ENCODE data around the gene TIAM2. TPM values are rescaled to one million over a fixed set of nuclear protein-coding genes. Genes with fewer than 3 reads are reported as not detected.

Gene TIAM2
- total and polyA plus RNA-seq, 12 donors: 4.0 to 24.7 (median 8.8) TPM

DNA sequence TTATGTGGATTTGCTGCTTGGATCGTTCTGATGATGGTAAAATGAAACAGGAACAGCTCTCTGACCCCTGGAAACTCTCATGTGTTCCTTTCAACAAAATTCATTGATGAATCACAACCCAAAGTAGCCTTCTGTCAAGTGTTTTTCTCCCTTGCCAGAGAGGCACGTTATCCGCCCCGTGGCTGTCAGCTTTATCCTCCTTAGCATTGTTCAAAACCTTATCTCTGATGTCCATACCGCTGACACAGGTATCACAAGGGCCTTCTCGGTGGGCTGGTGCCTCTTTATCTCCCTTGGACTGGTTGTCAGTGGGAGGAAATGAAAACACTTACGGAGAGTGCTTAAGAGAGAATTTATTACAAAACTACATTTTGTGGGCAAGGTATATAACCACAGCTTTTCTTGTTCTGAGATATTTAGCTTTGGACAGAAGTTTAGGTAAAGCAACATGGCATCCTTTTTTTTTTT is 84.9 kb downstream of the TIAM2 start:
- intact Hi-C loops (cut with DNase I): no loop called here

GRCh38 chr6:155080881-155081845 is 86.0 kb downstream of the TIAM2 start:
- Histone ChIP-seq H3K4me3 (no peak overlapping the region), H3K4me1 (replicated peaks in 1 of 2) (peaks cover 17 to 20% of the 10 kb centered on the region in 2 donors), H3K27ac (no peak overlapping the region), H3K9me3 (replicated peaks in 1 of 3) (no peaks in the 10 kb centered on the region), H3K27me3 (no peaks in the 10 kb centered on the region), H3K36me3 (replicated peaks in 1 of 2) (no peaks in the 10 kb centered on the region)
- WGBS, 4 donors: 77 to 82% (median 79%) methylated on average over 9 of the region's 9 CpGs
- intact Hi-C loops (cut with DNase I): no loop called here
- no peak for TF ChIP-seq POLR2A (IDR thresholded peaks at IDR 0.05)
- TF ChIP-seq, protein P1, sequence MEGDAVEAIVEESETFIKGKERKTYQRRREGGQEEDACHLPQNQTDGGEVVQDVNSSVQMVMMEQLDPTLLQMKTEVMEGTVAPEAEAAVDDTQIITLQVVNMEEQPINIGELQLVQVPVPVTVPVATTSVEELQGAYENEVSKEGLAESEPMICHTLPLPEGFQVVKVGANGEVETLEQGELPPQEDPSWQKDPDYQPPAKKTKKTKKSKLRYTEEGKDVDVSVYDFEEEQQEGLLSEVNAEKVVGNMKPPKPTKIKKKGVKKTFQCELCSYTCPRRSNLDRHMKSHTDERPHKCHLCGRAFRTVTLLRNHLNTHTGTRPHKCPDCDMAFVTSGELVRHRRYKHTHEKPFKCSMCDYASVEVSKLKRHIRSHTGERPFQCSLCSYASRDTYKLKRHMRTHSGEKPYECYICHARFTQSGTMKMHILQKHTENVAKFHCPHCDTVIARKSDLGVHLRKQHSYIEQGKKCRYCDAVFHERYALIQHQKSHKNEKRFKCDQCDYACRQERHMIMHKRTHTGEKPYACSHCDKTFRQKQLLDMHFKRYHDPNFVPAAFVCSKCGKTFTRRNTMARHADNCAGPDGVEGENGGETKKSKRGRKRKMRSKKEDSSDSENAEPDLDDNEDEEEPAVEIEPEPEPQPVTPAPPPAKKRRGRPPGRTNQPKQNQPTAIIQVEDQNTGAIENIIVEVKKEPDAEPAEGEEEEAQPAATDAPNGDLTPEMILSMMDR (IDR thresholded peaks at IDR 0.05): no peak
- no peak for DNase-seq

More for the DNA sequence above, 84.9 kb downstream of the TIAM2 start:
- Histone ChIP-seq H3K4me1 (replicated peaks in 1 of 2) (peaks cover 8 to 10% of the 10 kb centered on the region in 2 donors), H3K36me3 (replicated peaks in 1 of 2) (no peaks in the 10 kb centered on the region), H3K9me3 (replicated peaks in 1 of 3) (no peaks in the 10 kb centered on the region), H3K27me3 (no peaks in the 10 kb centered on the region), H3K4me3 (no peak overlapping the region), H3K27ac (no peak overlapping the region)
- TF ChIP-seq, protein P1 (IDR thresholded peaks at IDR 0.05): no peak
- no peak for TF ChIP-seq POLR2A (IDR thresholded peaks at IDR 0.05)
- peak in 1 of 7 donors; percentile 45 for DNase-seq
- 49 to 66% (median 53%) methylated on average over 7 of the region's 7 CpGs for WGBS, 4 donors

GRCh38 chr6:155084431-155085123 is 89.5 kb downstream of the TIAM2 start:
- no peak for DNase-seq

More at GRCh38 chr6:155084431-155085123, 89.5 kb downstream of the TIAM2 start:
- Histone ChIP-seq H3K4me1 (replicated peaks in 1 of 2) (peaks cover 10 to 11% of the 10 kb centered on the region in 2 donors), H3K36me3 (replicated peaks in 1 of 2) (no peaks in the 10 kb centered on the region), H3K27me3 (no peaks in the 10 kb centered on the region), H3K27ac (peak overlapping the region in 1 of 5 donors; percentile 29), H3K9me3 (replicated peaks in 1 of 3) (no peaks in the 10 kb centered on the region), H3K4me3 (no peak overlapping the region)
- WGBS, 4 donors: 86 to 98% (median 94%) methylated on average over 4 of the region's 4 CpGs
- intact Hi-C loops (cut with DNase I): no loop called here
- TF ChIP-seq, protein P1 (IDR thresholded peaks at IDR 0.05): no peak
- no peak for TF ChIP-seq POLR2A (IDR thresholded peaks at IDR 0.05)

All from adrenal gland (tissue), 12 donors.